ENCODE measurements around the gene POU2F1. TPM values are rescaled to one million over a fixed set of nuclear protein-coding genes. Genes with fewer than 3 reads are reported as not detected.

Gene POU2F1
- total RNA-seq, 1 donor from 2014 or later, result 3.9 TPM

GRCh38 chr1:167447521-167448136, 226.9 kb downstream of the POU2F1 start:
- FAIRE-seq (peak; percentile 60), DNase-seq (ENCODE audit: low read depth) (peak; percentile 80)
- TF ChIP-seq, protein P1, sequence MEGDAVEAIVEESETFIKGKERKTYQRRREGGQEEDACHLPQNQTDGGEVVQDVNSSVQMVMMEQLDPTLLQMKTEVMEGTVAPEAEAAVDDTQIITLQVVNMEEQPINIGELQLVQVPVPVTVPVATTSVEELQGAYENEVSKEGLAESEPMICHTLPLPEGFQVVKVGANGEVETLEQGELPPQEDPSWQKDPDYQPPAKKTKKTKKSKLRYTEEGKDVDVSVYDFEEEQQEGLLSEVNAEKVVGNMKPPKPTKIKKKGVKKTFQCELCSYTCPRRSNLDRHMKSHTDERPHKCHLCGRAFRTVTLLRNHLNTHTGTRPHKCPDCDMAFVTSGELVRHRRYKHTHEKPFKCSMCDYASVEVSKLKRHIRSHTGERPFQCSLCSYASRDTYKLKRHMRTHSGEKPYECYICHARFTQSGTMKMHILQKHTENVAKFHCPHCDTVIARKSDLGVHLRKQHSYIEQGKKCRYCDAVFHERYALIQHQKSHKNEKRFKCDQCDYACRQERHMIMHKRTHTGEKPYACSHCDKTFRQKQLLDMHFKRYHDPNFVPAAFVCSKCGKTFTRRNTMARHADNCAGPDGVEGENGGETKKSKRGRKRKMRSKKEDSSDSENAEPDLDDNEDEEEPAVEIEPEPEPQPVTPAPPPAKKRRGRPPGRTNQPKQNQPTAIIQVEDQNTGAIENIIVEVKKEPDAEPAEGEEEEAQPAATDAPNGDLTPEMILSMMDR (IDR thresholded peaks at IDR 0.05; ENCODE audit: insufficient read depth, low read length, severe bottlenecking), result no peak

GRCh38 chr1:167450843-167451242, 230.2 kb downstream of the POU2F1 start:
- no peak for FAIRE-seq
- Histone ChIP-seq H3K36me3 (ENCODE audit: control insufficient read depth, insufficient read depth, low read length) (no peaks in the 10 kb centered on the region), H3K27me3 (ENCODE audit: control insufficient read depth, insufficient read depth, low read length) (no peaks in the 10 kb centered on the region), H3K4me3 (ENCODE audit: low read depth, low read length) (no peak overlapping the region)
- DNase-seq (ENCODE audit: low read depth), result no peak
- TF ChIP-seq, protein P1 (IDR thresholded peaks at IDR 0.05; ENCODE audit: insufficient read depth, low read length, severe bottlenecking), result no peak

More at GRCh38 chr1:167447521-167448136, 226.9 kb downstream of the POU2F1 start:
- no peaks in the 10 kb centered on the region for H3K36me3 ChIP-seq (ENCODE audit: control insufficient read depth, insufficient read depth, low read length)
- H3K4me3 ChIP-seq (ENCODE audit: low read depth, low read length), result no peak overlapping the region
- no peaks in the 10 kb centered on the region for H3K27me3 ChIP-seq (ENCODE audit: control insufficient read depth, insufficient read depth, low read length)

DNA sequence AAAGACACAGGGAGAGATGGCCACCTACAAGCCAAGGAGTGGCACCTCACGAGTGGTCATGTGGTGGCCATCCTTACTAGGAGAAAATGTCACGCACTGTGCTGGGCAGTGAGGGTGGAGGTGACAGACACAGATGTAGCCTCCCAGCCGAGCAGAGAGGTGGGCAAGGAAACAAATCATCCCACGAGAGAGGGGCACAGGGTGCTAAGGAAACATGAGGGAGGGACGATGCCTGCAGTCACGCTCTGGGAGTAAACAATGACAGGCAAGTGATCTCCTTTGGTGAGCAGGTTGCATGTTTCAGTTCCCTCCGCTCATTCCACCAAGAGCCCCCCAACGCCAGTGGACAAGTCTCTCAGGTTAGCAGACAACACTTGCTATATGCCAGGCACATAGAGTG, 231.8 kb downstream of the POU2F1 start:
- DNase-seq (ENCODE audit: low read depth), result no peak
- TF ChIP-seq, protein P1 (IDR thresholded peaks at IDR 0.05; ENCODE audit: insufficient read depth, low read length, severe bottlenecking), result no peak
- H3K4me3 ChIP-seq (ENCODE audit: low read depth, low read length), result no peak overlapping the region
- FAIRE-seq, result no peak
- no peaks in the 10 kb centered on the region for H3K36me3 ChIP-seq (ENCODE audit: control insufficient read depth, insufficient read depth, low read length)
- H3K27me3 ChIP-seq (ENCODE audit: control insufficient read depth, insufficient read depth, low read length), result no peaks in the 10 kb centered on the region

- DNase-seq (ENCODE audit: low read depth), result no peak
- TF ChIP-seq, protein P1 (IDR thresholded peaks at IDR 0.05; ENCODE audit: insufficient read depth, low read length, severe bottlenecking), result no peak
- H3K27me3 ChIP-seq (ENCODE audit: control insufficient read depth, insufficient read depth, low read length), result no peaks in the 10 kb centered on the region
- H3K4me3 ChIP-seq (ENCODE audit: low read depth, low read length), result no peak overlapping the region
- FAIRE-seq, result no peak
- H3K36me3 ChIP-seq (ENCODE audit: control insufficient read depth, insufficient read depth, low read length), result no peaks in the 10 kb centered on the region
Observed at GRCh38 chr1:167453123-167453522, 232.4 kb downstream of the POU2F1 start.

DNA sequence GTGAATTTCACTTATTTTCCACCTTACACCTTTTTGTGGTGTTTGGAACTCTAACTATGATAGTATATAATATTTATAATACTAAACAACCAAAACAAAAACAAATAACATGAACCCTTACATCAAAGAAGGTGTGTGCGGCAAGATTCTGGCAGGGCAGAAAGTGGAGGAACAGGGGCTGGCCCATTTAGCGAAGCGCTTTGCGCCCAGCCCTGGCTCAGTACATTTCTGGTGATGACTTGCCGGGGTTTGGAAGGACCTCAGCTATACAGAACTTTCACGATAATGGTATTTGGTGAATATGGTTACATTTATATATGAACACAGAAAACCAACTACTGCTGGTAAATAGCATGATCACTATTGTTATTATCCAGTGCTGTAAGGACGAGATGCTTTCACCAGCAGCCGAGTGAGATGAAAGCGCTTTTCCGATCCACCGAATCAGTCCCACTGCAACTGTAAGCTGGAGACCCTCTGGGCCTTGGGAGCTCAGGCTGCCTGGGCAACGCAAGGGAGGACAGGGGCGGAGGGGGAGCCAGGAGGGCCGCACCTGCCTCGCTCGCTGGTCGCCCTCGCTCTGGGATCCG, 233.7 kb downstream of the POU2F1 start:
- H3K36me3 ChIP-seq (ENCODE audit: control insufficient read depth, insufficient read depth, low read length), result no peaks in the 10 kb centered on the region
- FAIRE-seq (no peak), DNase-seq (ENCODE audit: low read depth) (no peak)
- TF ChIP-seq, protein P1 (IDR thresholded peaks at IDR 0.05; ENCODE audit: insufficient read depth, low read length, severe bottlenecking), result no peak
- no peaks in the 10 kb centered on the region for H3K27me3 ChIP-seq (ENCODE audit: control insufficient read depth, insufficient read depth, low read length)
- H3K4me3 ChIP-seq (ENCODE audit: low read depth, low read length), result peak overlapping the region; percentile 74

Measured in bronchial epithelial cell (primary cell).